Measurements from ENCODE around the gene CNTN1.

The CNTN1 gene

GRCh38 chr12:40770781-40771180, 78.5 kb downstream of the CNTN1 start:
- no peak for DNase-seq (ENCODE audit: low read depth)

DNA sequence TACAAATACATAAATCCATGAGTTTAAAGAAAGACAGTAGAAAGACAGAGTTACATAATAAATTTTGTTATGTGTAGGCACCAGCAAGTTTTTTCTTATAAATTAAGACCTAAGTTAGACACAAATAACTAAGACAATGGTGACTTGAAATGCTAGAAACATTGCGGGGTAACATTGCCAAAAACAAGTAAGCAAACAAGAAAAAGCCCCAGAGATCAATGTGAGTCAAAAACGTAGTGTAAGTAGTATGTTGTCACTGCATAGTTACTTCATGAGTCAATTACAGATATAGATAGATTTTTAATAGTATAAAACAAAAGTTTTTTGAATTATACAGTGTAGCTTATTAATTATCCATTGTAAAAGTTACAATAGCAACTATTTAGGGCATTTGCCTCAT, 83.4 kb downstream of the CNTN1 start:
- no peak for DNase-seq (ENCODE audit: low read depth)

GRCh38 chr12:40784102-40784501, 91.9 kb downstream of the CNTN1 start:
- DNase-seq (ENCODE audit: low read depth), result no peak

GRCh38 chr12:40788276-40788675, 96.0 kb downstream of the CNTN1 start:
- no peak for DNase-seq (ENCODE audit: low read depth)

DNA sequence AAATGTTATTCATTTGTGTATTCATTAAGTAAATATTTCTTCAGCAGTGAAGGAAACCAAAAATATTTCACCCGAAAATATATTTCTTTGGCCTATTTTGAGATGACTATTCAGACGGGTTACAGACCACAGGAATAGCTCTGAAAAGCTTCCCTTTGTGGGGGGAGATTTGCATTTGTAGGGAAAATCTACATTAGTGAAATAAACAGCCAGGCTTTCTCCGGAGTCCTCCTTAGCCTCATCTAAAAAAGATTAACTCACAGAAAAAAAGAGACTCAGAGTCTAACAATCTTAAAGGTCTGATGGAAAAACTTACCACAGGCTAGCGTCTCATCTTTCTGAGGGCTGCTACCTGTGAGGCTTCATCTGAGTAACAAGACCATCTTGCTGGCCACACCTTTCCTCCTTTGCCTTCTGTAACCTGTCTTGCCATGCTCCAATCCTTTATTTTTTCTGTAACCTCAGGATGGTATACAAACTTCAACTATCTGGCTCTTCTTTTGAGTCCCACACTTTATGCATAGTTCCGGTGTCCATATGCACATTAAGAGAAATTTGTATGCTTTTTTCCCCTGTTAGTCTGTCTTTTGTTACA, 100.7 kb downstream of the CNTN1 start:
- DNase-seq (ENCODE audit: low read depth), result no peak

DNA sequence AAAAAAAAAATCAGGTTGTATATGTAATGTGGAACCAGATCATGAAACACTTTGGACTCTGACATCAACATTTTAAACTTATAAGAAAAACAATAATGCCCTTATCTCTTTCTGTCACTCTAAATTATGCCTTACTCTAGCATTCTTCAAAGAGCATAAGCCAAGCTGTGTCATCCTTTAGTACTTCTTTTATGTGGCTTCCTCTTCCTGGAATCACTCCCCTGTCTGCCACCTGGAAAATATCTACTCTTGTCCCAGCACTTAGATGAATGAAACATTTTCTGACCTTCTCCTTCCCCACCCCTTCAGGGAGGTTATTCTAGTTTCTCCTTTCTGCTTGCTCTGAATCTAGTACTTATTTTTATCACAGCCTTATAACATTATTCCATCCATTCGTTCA, 101.2 kb downstream of the CNTN1 start:
- DNase-seq (ENCODE audit: low read depth), result no peak

GRCh38 chr12:40794087-40794486, 101.8 kb downstream of the CNTN1 start:
- DNase-seq (ENCODE audit: low read depth), result no peak

- no peak for DNase-seq (ENCODE audit: low read depth)
Observed at GRCh38 chr12:40801082-40801481, 108.8 kb downstream of the CNTN1 start.

- no peak for DNase-seq (ENCODE audit: low read depth)
Observed at GRCh38 chr12:40801861-40802260, 109.6 kb downstream of the CNTN1 start.

- no peak for DNase-seq (ENCODE audit: low read depth)
Observed at GRCh38 chr12:40802656-40803055, 110.4 kb downstream of the CNTN1 start.

GRCh38 chr12:40819436-40820108, 127.3 kb downstream of the CNTN1 start:
- DNase-seq (ENCODE audit: low read depth), result no peak

DNA sequence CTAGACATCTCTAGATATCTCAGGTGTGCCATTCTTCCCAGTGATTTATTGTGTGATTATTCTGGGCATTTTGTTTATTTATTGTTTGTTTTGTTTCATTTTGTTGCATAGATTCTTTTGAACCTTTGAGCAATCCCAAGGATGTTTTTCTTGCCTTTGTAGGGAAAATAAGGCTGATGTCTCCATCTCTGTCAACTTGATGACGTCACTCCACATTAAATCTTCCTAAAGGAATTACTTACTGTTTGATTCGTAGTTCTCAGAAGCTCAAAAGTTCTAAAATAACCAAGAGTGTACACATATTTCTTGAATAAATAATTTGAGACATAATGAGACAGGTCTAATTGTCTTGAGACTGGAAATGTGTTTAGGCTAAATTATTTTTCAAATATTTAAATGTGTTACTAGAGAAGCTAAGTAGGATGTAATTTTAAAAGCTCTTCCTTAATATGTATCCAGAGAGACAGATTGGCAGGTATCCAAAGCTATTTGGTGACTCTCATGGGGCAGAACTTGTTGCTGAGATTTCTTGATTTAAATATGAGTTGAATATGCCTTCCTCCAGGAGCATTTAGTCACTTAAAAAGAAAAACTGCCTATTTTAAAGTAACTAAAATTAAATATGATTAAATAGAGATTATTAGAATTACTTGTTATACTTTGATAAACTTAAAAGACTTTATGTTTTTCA, 128.7 kb downstream of the CNTN1 start:
- DNase-seq (ENCODE audit: low read depth), result no peak

- DNase-seq (ENCODE audit: low read depth), result no peak
Observed at GRCh38 chr12:40825156-40825555, 132.9 kb downstream of the CNTN1 start.

- no peak for DNase-seq (ENCODE audit: low read depth)
Observed at GRCh38 chr12:40827683-40828592, 135.7 kb downstream of the CNTN1 start.

DNA sequence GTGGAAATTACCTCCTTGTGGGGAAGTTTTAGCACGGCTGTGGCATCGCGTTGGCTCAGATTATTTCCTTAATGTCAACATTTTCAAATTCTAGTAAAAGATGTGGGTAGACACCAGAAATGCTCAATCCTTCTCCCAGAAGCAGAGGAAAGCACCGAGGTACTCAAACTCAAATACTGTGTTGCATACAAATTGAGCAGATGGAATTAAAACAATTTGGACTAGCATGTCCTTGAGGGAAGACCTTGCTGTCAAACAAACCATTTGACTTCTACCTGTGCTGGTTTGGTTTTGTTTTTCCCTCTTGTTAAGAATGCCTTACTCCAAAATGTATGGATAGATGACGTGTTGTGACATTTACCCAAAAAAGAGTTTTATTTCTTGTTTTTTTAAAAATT, 136.4 kb downstream of the CNTN1 start:
- no peak for DNase-seq (ENCODE audit: low read depth)

GRCh38 chr12:40829738-40830144, 137.5 kb downstream of the CNTN1 start:
- DNase-seq (ENCODE audit: low read depth), result no peak

DNA sequence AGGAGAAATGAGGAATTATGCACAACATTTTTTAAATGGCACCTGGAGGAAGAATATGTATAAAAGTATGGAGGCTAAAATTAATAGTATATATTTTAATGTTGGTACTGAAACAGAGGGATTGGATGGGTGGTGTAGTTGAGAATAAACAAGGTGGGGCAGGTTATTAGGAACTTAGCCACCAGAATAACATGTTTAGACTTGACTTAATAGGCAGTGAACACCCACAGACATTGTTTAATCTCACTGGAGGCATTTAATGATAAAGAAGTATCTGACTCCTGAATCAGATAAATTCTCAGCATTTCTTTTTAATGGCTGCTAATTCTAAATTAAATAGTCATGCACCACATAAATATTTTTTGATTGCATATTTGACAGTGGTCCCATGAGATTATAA, 139.7 kb downstream of the CNTN1 start:
- no peak for DNase-seq (ENCODE audit: low read depth)

DNA sequence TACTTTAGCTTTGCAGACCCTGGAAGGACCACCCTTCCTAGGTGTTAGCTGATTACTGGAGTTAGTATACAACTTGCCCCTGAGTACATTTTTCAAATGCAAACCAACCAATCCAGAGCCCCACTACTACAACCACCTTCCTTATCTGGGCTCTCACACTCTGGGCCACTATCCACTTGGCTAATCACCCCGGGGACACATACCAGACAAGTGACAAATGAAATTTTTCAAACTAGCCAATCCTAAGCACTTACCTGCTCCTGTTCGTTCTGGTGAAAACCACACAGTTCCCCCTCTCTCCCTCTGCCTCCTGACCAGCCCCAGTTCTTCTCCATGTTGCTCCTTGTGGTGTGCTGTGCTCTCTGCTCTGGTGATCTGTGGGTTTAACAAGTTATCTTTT, 140.4 kb downstream of the CNTN1 start:
- no peak for DNase-seq (ENCODE audit: low read depth)

GRCh38 chr12:40833818-40834217, 141.6 kb downstream of the CNTN1 start:
- DNase-seq (ENCODE audit: low read depth), result no peak

GRCh38 chr12:40834321-40834720, 142.1 kb downstream of the CNTN1 start:
- no peak for DNase-seq (ENCODE audit: low read depth)

DNA sequence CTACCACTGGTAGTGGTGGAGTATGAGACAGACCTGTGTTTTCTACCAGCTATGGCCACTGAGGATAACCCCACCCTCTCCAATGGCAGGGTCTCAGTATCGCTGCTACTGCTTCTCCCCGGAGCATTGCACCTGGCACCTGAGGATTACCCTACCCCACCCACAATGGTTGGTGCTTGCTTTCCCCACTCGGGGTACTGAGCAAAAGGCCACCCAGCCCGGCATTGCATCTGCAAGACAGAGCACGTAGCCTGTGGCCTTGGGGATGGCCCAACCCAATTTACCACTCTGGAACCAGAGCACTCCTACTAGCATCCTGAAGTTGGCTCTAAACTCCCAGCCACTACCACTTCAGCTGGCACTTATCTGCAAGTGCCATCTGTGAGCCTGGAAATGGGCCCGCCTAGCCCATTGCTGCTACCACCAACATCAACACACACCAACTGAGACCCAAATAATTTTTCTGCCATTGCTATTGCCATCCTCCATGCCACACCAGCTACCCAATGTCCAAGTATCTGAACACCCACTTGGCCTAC, 145.7 kb downstream of the CNTN1 start:
- DNase-seq (ENCODE audit: low read depth), result no peak

GRCh38 chr12:40843495-40843894, 151.3 kb downstream of the CNTN1 start:
- no peak for DNase-seq (ENCODE audit: low read depth)

All from activated T-helper 9 cell treated with anti-CD3 and anti-CD28 coated beads, Interleukin-2, amount 50 U/mL, for 16 hours (primary cell).